H9 (cell line): ENCODE results near the gene TOP3B. TPM values are rescaled to one million over a fixed set of nuclear protein-coding genes. Genes with fewer than 3 reads are reported as not detected.

Experiments used
- DNase-seq: peaks from one replicate; pipeline ENCODE4 v3.0.0-alpha.2; 2017
- H2AFZ ChIP-seq: one replicate; pipeline ENCODE4 v1.6.1; 2013; ENCODE audit warnings: mild to moderate bottlenecking, low read length, control low read depth, moderate library complexity
- H2AK5ac ChIP-seq: 2 replicates; pipeline ENCODE4 v1.6.1; 2013; ENCODE audit warnings: low read length, control low read depth, mixed read lengths; ENCODE audit not compliant: insufficient read length
- H2BK120ac ChIP-seq: one replicate; pipeline ENCODE4 v1.6.1; 2013; ENCODE audit warnings: low read depth, mild to moderate bottlenecking, low read length, control low read depth, inconsistent platforms; ENCODE audit not compliant: poor library complexity, severe bottlenecking
- H2BK12ac ChIP-seq: 2 replicates; pipeline ENCODE4 v1.6.1; 2013; ENCODE audit warnings: low read length, control low read depth, mixed read lengths, low read depth; ENCODE audit not compliant: insufficient read length
- H2BK15ac ChIP-seq: 2 replicates; pipeline ENCODE4 v1.6.1; 2013; ENCODE audit warnings: low read depth, low read length, control low read depth
- H2BK20ac ChIP-seq: one replicate; pipeline ENCODE4 v1.6.1; 2013; ENCODE audit warnings: low read depth, mild to moderate bottlenecking, low read length, control low read depth, inconsistent platforms; ENCODE audit not compliant: poor library complexity, severe bottlenecking
- H2BK5ac ChIP-seq: 2 replicates; pipeline ENCODE4 v1.6.1; 2013; ENCODE audit warnings: low read length, control low read depth, mixed read lengths; ENCODE audit not compliant: insufficient read length
- H3K14ac ChIP-seq: 2 replicates; pipeline ENCODE4 v1.6.1; 2013; ENCODE audit warnings: low read length, control low read depth; ENCODE audit not compliant: insufficient read depth
- H3K18ac ChIP-seq: 2 replicates; pipeline ENCODE4 v1.6.1; 2013; ENCODE audit warnings: low read depth, mild to moderate bottlenecking, mixed read lengths, low read length, control low read depth; ENCODE audit not compliant: insufficient read length
- H3K23ac ChIP-seq: 2 replicates; pipeline ENCODE4 v1.6.1; 2013; ENCODE audit warnings: low read length, control low read depth, mixed read lengths, low read depth; ENCODE audit not compliant: insufficient read length
- H3K23me2 ChIP-seq: 2 replicates; pipeline ENCODE4 v1.6.1; 2013; ENCODE audit warnings: low read depth, mild to moderate bottlenecking, mixed read lengths, low read length, control low read depth; ENCODE audit not compliant: insufficient read length, poor library complexity, severe bottlenecking
- H3K27ac ChIP-seq: 2 replicates; pipeline ENCODE4 v1.5.1; 2013; ENCODE audit warnings: low read length, control low read depth, mixed read lengths, low read depth; ENCODE audit not compliant: insufficient read length
- H3K27me3 ChIP-seq: 2 replicates; pipeline ENCODE4 v1.6.1; 2013; ENCODE audit warnings: low read length, control low read depth, inconsistent platforms; ENCODE audit not compliant: insufficient read depth
- H3K4ac ChIP-seq: 2 replicates; pipeline ENCODE4 v1.6.1; 2013; ENCODE audit warnings: low read depth, mild to moderate bottlenecking, control low read depth, inconsistent platforms, low read length, moderate library complexity
- H3K4me1 ChIP-seq: 2 replicates; pipeline ENCODE4 v1.6.1; 2013; ENCODE audit warnings: low read length, control low read depth, inconsistent platforms; ENCODE audit not compliant: insufficient read depth
- H3K4me2 ChIP-seq: 2 replicates; pipeline ENCODE4 v1.6.1; 2013; ENCODE audit warnings: low read length, control low read depth, mixed read lengths; ENCODE audit not compliant: insufficient read length, insufficient read depth
- H3K56ac ChIP-seq: 2 replicates; pipeline ENCODE4 v1.6.1; 2013; ENCODE audit warnings: low read depth, mild to moderate bottlenecking, mixed read lengths, low read length, control low read depth; ENCODE audit not compliant: insufficient read length
- H3K79me1 ChIP-seq: 2 replicates; pipeline ENCODE4 v1.6.1; 2013; ENCODE audit warnings: low read depth, mild to moderate bottlenecking, moderate library complexity, low read length, control low read depth, inconsistent platforms; ENCODE audit not compliant: insufficient read depth, poor library complexity, severe bottlenecking
- H3K79me2 ChIP-seq: 2 replicates; pipeline ENCODE4 v1.6.1; 2013; ENCODE audit warnings: low read length, control low read depth, inconsistent platforms; ENCODE audit not compliant: insufficient read depth
- H3K9ac ChIP-seq: 2 replicates; pipeline ENCODE4 v1.6.1; 2013; ENCODE audit warnings: low read length, control low read depth, mixed read lengths; ENCODE audit not compliant: insufficient read length; ENCODE audit errors: extremely low read depth
- H3K9me3 ChIP-seq: one replicate; pipeline ENCODE4 v1.6.1; 2013; ENCODE audit warnings: low read depth, low read length, inconsistent platforms; ENCODE audit not compliant: control insufficient read depth
- H3T11ph ChIP-seq: one replicate; pipeline ENCODE4 v1.6.1; 2013; ENCODE audit warnings: mild to moderate bottlenecking, low read length, control low read depth, inconsistent platforms
- H4K20me1 ChIP-seq: one replicate; pipeline ENCODE4 v1.6.1; 2013; ENCODE audit not compliant: control insufficient read depth, insufficient read length, insufficient read depth
- H4K5ac ChIP-seq: 2 replicates; pipeline ENCODE4 v1.6.1; 2013; ENCODE audit warnings: low read depth, mild to moderate bottlenecking, mixed read lengths, low read length, control low read depth; ENCODE audit not compliant: insufficient read length
- H4K8ac ChIP-seq: replicated peaks from 2 replicates; pipeline ENCODE4 v1.6.1; 2013; ENCODE audit warnings: low read length, control low read depth, mixed read lengths, low read depth; ENCODE audit not compliant: insufficient read length
- H4K91ac ChIP-seq: 2 replicates; pipeline ENCODE4 v1.6.1; 2013; ENCODE audit warnings: low read depth, mild to moderate bottlenecking, moderate library complexity, mixed read lengths, low read length, control low read depth; ENCODE audit not compliant: insufficient read length
- H3K27ac Mint-ChIP-seq, 3 experiments: 2 replicates in 2 of 3; 3 replicates in 1 of 3; pipeline ENCODE4 v1.8.0; 2020 to 2021; ENCODE audit warnings: mixed read lengths in 3 of 3, mild to moderate bottlenecking in 1 of 3, moderate library complexity in 1 of 3
- H3K27me3 Mint-ChIP-seq: 2 replicates; pipeline ENCODE4 v1.8.0; 2021; ENCODE audit warnings: low read depth, mild to moderate bottlenecking, moderate library complexity, mixed read lengths
- H3K36me3 Mint-ChIP-seq, 3 experiments: 2 replicates in 2 of 3; 3 replicates in 1 of 3; pipeline ENCODE4 v1.8.0; 2020 to 2021; ENCODE audit warnings: low read depth in 3 of 3, mixed read lengths in 3 of 3; ENCODE audit not compliant: insufficient read depth in 1 of 3
- H3K4me1 Mint-ChIP-seq, 2 experiments: 2 replicates each; pipeline ENCODE4 v1.8.0; 2020; ENCODE audit warnings: mixed read lengths in 2 of 2
- H3K4me3 Mint-ChIP-seq, 2 experiments: 2 replicates in 1 of 2; 3 replicates in 1 of 2; pipeline ENCODE4 v1.8.0; 2020 to 2021; ENCODE audit warnings: mild to moderate bottlenecking in 2 of 2, mixed read lengths in 2 of 2, moderate library complexity in 1 of 2
- H3K9me3 Mint-ChIP-seq, 2 experiments: 2 replicates in 1 of 2; 3 replicates in 1 of 2; pipeline ENCODE4 v1.8.0; 2020; ENCODE audit warnings: mild to moderate bottlenecking in 2 of 2, mixed read lengths in 2 of 2, moderate library complexity in 1 of 2
- WGBS: extraction: QIAGEN DNeasy Blood & Tissue Kit; methylation state at CpG from one replicate; pipeline ENCODE4 v1.1.7; 2013; ENCODE audit warnings: missing lambda C conversion rate, low lambda C conversion rate, mixed read lengths; ENCODE audit not compliant: insufficient read length; ENCODE audit errors: extremely low coverage; 5-methylcytosine and 5-hydroxymethylcytosine counted together
- total RNA-seq: library from RNA; stranded (reverse); gene quantifications from 2 replicates; pipeline ENCODE4 v1.2.1, GENCODE V29; 2021
- TF ChIP-seq, protein P1 (sequence below): fragments of 200-600 bp; sonication (generic); conservative IDR thresholded peaks from 3 replicates; pipeline ENCODE4 v1.8.0; 2021; ENCODE audit warnings: antibody characterized with exemption, mild to moderate bottlenecking

The TOP3B gene
- total RNA-seq, 1 experiment from 2014 or later = 55.2 TPM

DNA sequence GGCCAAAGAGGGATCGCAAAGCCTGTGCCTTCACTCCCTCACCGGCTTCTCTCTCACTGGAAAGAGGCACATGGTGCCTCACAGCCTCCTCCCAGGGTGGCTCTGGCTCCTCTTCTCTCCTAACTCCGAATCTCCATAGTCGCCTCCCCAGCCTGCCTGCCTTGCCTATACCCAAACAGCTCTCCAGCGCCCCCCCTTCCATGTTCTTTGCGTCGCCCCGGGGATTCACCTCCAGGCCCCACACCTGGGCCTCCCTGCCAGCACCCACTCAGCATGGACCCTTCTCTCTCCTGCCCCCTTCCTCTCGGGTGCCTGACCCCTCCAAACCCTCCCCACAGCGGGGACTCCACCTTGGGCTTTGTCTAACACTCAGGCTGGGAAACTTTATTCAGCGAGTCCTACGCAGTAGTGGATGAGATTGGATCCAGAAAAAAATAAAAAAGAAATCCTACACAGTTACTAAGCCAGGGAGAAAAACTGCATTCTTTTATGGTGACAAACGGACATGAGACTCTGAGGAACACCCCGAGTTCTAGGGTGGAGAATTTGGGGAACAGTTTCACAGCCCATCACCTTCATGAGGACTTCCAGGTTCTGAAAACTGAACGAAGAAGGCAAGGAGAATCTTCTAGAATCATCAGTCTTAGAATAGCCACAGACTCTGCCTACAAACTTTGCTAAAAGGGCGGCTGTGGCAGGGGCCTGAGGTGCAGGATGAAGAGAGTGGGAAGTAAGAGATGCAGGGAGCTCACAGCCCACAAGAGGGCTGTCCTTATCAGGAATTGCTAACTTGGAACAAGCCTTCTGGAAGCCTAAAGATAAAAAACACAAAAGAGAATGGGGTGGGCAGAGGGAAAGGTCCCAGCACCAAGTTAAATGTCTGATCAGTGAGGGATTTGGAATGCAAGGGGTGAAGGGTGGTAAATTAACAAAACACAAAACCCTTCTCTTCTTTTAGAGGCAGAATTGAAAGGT, 35.3 kb downstream of the TOP3B start:
- no peaks in the 10 kb centered on the region for H3K79me1 ChIP-seq
- WGBS = no CpG with 5 or more reads among the region's 16 CpGs
- DNase-seq = peak; percentile 57
- Mint-ChIP-seq H3K4me3 (0 out of 5 replicates have a peak overlapping the region, but pooled peaks of 1 of the 2 experiments have one; percentile 47), H3K9me3 (no peaks in the 10 kb centered on the region), H3K27me3 (peaks cover 17% of the 10 kb centered on the region), H3K4me1 (peaks cover 15 to 27% of the 10 kb centered on the region in 2 experiments), H3K36me3 (peaks cover 6 to 17% (median 12%) of the 10 kb centered on the region in 3 experiments), H3K27ac (peak overlapping the region; percentile 19 to 81 (median 70); a peak in 6 of 7 replicates)
- no peak overlapping the region for H3K27ac ChIP-seq
- no peak overlapping the region for H3K9ac ChIP-seq
- no peak overlapping the region for H3K18ac ChIP-seq
- H3K4me2 ChIP-seq = no peak overlapping the region
- H3T11ph ChIP-seq = no peak overlapping the region
- no peak overlapping the region for H3K23ac ChIP-seq
- TF ChIP-seq, protein P1, sequence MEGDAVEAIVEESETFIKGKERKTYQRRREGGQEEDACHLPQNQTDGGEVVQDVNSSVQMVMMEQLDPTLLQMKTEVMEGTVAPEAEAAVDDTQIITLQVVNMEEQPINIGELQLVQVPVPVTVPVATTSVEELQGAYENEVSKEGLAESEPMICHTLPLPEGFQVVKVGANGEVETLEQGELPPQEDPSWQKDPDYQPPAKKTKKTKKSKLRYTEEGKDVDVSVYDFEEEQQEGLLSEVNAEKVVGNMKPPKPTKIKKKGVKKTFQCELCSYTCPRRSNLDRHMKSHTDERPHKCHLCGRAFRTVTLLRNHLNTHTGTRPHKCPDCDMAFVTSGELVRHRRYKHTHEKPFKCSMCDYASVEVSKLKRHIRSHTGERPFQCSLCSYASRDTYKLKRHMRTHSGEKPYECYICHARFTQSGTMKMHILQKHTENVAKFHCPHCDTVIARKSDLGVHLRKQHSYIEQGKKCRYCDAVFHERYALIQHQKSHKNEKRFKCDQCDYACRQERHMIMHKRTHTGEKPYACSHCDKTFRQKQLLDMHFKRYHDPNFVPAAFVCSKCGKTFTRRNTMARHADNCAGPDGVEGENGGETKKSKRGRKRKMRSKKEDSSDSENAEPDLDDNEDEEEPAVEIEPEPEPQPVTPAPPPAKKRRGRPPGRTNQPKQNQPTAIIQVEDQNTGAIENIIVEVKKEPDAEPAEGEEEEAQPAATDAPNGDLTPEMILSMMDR = peak; percentile 59
- H4K5ac ChIP-seq = no peak overlapping the region
- no peaks in the 10 kb centered on the region for H3K9me3 ChIP-seq
- H2BK12ac ChIP-seq = no peak overlapping the region
- H2BK5ac ChIP-seq = no peak overlapping the region
- no peaks in the 10 kb centered on the region for H4K20me1 ChIP-seq
- no peaks in the 10 kb centered on the region for H3K79me2 ChIP-seq
- no peak overlapping the region for H3K56ac ChIP-seq
- no peak overlapping the region for H2BK20ac ChIP-seq
- no peak overlapping the region for H2BK15ac ChIP-seq
- H2AK5ac ChIP-seq = no peak overlapping the region
- H3K4me1 ChIP-seq = peaks cover 2% of the 10 kb centered on the region; the same call in 1 of the 2 replicates
- peaks cover under 1% of the 10 kb centered on the region for H3K23me2 ChIP-seq
- no peak overlapping the region for H3K14ac ChIP-seq
- H3K4ac ChIP-seq = no peak overlapping the region
- H4K91ac ChIP-seq = no peak overlapping the region
- no peak overlapping the region for H4K8ac ChIP-seq
- H3K27me3 ChIP-seq = no peaks in the 10 kb centered on the region; the same call in 1 of the 2 replicates
- no peak overlapping the region for H2AFZ ChIP-seq
- no peak overlapping the region for H2BK120ac ChIP-seq
